ENCODE measurements around the gene ADD3.

DNA sequence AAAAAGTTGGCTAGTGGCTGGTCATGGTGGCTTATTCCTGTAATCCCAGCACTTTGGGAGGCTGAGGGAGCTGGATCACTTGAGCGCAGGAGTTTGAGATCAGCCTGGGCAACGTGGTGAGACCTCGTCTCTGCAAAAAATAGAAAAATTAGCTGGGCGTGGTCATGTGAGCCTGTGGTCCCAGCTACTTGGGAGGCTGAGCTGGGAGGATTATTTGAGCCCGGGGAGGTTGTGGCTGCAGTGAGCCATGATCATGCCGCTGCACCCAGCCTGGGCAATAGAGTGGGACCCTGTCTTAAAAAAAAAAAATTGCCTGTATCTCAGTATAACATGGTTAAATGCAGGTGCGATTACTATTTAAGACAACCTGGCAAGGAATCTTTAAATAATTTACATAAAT lies 61.0 kb downstream of the ADD3 start:
- TF ChIP-seq, protein P1, sequence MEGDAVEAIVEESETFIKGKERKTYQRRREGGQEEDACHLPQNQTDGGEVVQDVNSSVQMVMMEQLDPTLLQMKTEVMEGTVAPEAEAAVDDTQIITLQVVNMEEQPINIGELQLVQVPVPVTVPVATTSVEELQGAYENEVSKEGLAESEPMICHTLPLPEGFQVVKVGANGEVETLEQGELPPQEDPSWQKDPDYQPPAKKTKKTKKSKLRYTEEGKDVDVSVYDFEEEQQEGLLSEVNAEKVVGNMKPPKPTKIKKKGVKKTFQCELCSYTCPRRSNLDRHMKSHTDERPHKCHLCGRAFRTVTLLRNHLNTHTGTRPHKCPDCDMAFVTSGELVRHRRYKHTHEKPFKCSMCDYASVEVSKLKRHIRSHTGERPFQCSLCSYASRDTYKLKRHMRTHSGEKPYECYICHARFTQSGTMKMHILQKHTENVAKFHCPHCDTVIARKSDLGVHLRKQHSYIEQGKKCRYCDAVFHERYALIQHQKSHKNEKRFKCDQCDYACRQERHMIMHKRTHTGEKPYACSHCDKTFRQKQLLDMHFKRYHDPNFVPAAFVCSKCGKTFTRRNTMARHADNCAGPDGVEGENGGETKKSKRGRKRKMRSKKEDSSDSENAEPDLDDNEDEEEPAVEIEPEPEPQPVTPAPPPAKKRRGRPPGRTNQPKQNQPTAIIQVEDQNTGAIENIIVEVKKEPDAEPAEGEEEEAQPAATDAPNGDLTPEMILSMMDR (IDR thresholded peaks at IDR 0.05): no peak
- no peak for TF ChIP-seq POLR2A (IDR thresholded peaks at IDR 0.05)

All from ovary (tissue), 3 donors.